MM.1S (cell line): ENCODE data around the gene ESF1.

Experiments used
- DNase-seq: peaks from one replicate; pipeline ENCODE4 v3.0.0-alpha.2; 2015
- H2AFZ ChIP-seq: fragments of 300-600 bp; sonication (generic); 2 replicates; pipeline ENCODE4 v1.6.0; 2016; ENCODE audit warnings: antibody characterized with exemption, low read length
- H3F3A ChIP-seq: fragments of 300-600 bp; sonication (generic); 2 replicates; pipeline ENCODE4 v1.6.1; 2016; ENCODE audit warnings: mild to moderate bottlenecking, antibody characterized with exemption, low read length, moderate library complexity, mixed read lengths; ENCODE audit not compliant: insufficient read depth
- H3K27ac ChIP-seq: fragments of 300-600 bp; sonication (generic); 2 replicates; pipeline ENCODE4 v1.5.1; 2016; ENCODE audit warnings: mild to moderate bottlenecking, low read length
- H3K27me3 ChIP-seq: fragments of 300-600 bp; sonication (generic); replicated peaks from 2 replicates; pipeline ENCODE4 v1.6.0; 2016; ENCODE audit warnings: low read length; ENCODE audit not compliant: insufficient read depth
- H3K36me3 ChIP-seq: fragments of 300-600 bp; sonication (generic); replicated peaks from 2 replicates; pipeline ENCODE4 v1.6.1; 2016; ENCODE audit warnings: mild to moderate bottlenecking, low read length, mixed read lengths; ENCODE audit not compliant: insufficient read depth
- H3K4me1 ChIP-seq: fragments of 300-600 bp; sonication (generic); 2 replicates; pipeline ENCODE4 v1.6.1; 2016; ENCODE audit warnings: low read length, mixed read lengths
- H3K4me2 ChIP-seq: fragments of 300-600 bp; sonication (generic); 2 replicates; pipeline ENCODE4 v1.6.0; 2016; ENCODE audit warnings: low read depth, low read length
- H3K4me3 ChIP-seq: fragments of 300-600 bp; sonication (generic); 2 replicates; pipeline ENCODE4 v1.5.1; 2016; ENCODE audit warnings: low read length, mixed read lengths
- H3K79me2 ChIP-seq: fragments of 300-600 bp; sonication (generic); 2 replicates; pipeline ENCODE4 v1.6.1; 2016; ENCODE audit warnings: mixed run types, low read length, mixed read lengths
- H3K9ac ChIP-seq: fragments of 300-600 bp; sonication (generic); 2 replicates; pipeline ENCODE4 v1.6.1; 2016; ENCODE audit warnings: low read length, mixed read lengths
- H3K9me2 ChIP-seq: fragments of 300-600 bp; sonication (generic); replicated peaks from 2 replicates; pipeline ENCODE4 v1.6.1; 2016; ENCODE audit warnings: mild to moderate bottlenecking, low read length, mixed read lengths; ENCODE audit not compliant: insufficient read depth
- H3K9me3 ChIP-seq: fragments of 300-600 bp; sonication (generic); replicated peaks from 2 replicates; pipeline ENCODE4 v1.6.1; 2016; ENCODE audit warnings: mild to moderate bottlenecking, low read length, mixed read lengths; ENCODE audit not compliant: insufficient read depth
- H4K20me1 ChIP-seq: fragments of 300-600 bp; sonication (generic); 2 replicates; pipeline ENCODE4 v1.6.1; 2016; ENCODE audit warnings: mild to moderate bottlenecking, low read length, moderate library complexity, mixed read lengths; ENCODE audit not compliant: insufficient read depth
- EZH2 ChIP-seq: fragments of 300-600 bp; sonication (generic); optimal IDR thresholded peaks from 2 replicates; pipeline ENCODE3; 2017; ENCODE audit warnings: low read depth, mild to moderate bottlenecking, antibody characterized with exemption, low read length, mixed read lengths
- EZH2phosphoT487 ChIP-seq: fragments of 300-600 bp; sonication (generic); IDR thresholded peaks from 2 replicates; pipeline ENCODE4 v1.6.1; 2018; ENCODE audit warnings: antibody characterized with exemption, low read length
- TF ChIP-seq, protein P1 (sequence below): fragments of 300-600 bp; sonication (generic); IDR thresholded peaks from 2 replicates; pipeline ENCODE4 v1.5.1; 2016; ENCODE audit warnings: antibody characterized with exemption, low read length, mixed read lengths

ESF1 gene

DNA sequence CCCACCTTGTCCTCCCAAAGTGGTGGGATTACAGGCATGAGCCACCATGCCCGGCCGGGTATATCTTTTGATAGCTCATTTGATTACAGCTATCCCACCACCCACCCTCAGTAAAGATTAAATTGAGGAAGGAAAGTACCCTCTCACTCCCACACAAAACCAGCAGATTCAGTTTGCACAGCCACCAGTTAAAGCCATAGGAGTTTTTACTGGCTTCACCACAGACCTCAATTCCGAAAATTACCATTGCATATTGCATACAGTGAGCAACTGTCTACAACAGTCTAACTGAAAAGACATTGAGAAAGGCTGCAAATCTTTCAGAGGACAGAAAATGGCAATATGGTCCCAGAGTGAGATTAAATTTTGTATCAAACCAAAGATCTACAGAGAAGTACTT lies 34.9 kb downstream of the ESF1 start:
- H3K27me3 ChIP-seq = no peaks in the 10 kb centered on the region
- H3K4me3 ChIP-seq = no peak overlapping the region
- no peak overlapping the region for H3K4me2 ChIP-seq
- no peaks in the 10 kb centered on the region for H3K9me2 ChIP-seq
- no peaks in the 10 kb centered on the region for H3K4me1 ChIP-seq
- H3K9ac ChIP-seq = no peak overlapping the region
- no peaks in the 10 kb centered on the region for H4K20me1 ChIP-seq
- no peaks in the 10 kb centered on the region for H3K36me3 ChIP-seq
- no peaks in the 10 kb centered on the region for H3F3A ChIP-seq
- H2AFZ ChIP-seq = no peak overlapping the region
- H3K79me2 ChIP-seq = no peaks in the 10 kb centered on the region
- no peak for DNase-seq
- TF ChIP-seq EZH2 = no peak
- H3K27ac ChIP-seq = no peak overlapping the region
- H3K9me3 ChIP-seq = no peaks in the 10 kb centered on the region

DNA sequence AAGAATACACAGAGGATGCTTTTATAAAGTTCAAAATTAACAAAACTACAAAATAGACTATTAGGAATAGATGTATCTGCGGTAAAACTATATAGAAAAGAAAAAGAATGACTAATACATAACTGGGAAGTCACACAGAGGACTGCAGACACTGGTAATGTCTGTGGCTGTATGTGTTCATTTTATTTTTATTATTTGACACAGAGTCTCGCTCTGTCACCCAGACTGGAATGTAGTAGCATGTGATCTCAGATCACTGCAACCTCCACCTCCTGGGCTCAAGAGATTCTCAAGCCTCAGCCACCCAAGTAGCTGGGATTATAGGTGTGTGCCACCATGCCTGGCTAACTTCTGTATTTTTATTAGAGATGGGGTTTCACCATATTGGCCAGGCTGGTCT lies 38.9 kb downstream of the ESF1 start:
- Histone ChIP-seq H3K27me3 (no peaks in the 10 kb centered on the region), H3K4me3 (no peak overlapping the region), H4K20me1 (no peaks in the 10 kb centered on the region), H3K4me2 (no peak overlapping the region), H3K9ac (no peak overlapping the region), H3F3A (no peaks in the 10 kb centered on the region), H3K9me3 (no peaks in the 10 kb centered on the region), H3K4me1 (no peaks in the 10 kb centered on the region), H3K27ac (no peak overlapping the region), H3K79me2 (no peaks in the 10 kb centered on the region), H3K36me3 (no peaks in the 10 kb centered on the region), H2AFZ (no peak overlapping the region), H3K9me2 (no peaks in the 10 kb centered on the region)
- TF ChIP-seq EZH2phosphoT487 = no peak
- DNase-seq = no peak

DNA sequence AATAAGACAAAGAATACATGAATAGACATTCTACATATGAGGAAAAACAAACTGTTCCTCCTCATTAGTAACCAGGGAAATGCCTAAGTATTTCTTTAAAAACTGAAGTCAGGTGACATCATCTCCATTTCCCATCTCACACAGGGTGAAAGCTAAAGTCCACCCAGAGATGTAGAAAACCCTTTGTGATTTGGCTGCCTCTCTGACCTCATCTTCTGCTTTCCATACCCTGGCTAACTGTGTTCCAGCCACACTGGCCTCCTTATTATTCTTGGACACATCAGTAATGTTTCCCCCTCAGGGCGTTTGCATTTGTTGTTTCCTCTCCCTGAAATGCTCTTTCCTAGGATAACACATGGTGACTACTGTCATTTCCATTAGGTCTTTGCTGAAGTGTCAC lies 40.4 kb downstream of the ESF1 start:
- Histone ChIP-seq H3K9me3 (no peaks in the 10 kb centered on the region), H3K9ac (no peak overlapping the region), H3K4me2 (no peak overlapping the region), H3K4me1 (no peaks in the 10 kb centered on the region), H3K79me2 (no peaks in the 10 kb centered on the region), H3K27ac (no peak overlapping the region), H2AFZ (no peak overlapping the region), H3K4me3 (no peak overlapping the region), H4K20me1 (no peaks in the 10 kb centered on the region), H3K27me3 (no peaks in the 10 kb centered on the region), H3F3A (no peaks in the 10 kb centered on the region), H3K9me2 (no peaks in the 10 kb centered on the region), H3K36me3 (no peaks in the 10 kb centered on the region)
- DNase-seq = no peak
- TF ChIP-seq EZH2 (no peak), EZH2phosphoT487 (no peak)
- TF ChIP-seq, protein P1, sequence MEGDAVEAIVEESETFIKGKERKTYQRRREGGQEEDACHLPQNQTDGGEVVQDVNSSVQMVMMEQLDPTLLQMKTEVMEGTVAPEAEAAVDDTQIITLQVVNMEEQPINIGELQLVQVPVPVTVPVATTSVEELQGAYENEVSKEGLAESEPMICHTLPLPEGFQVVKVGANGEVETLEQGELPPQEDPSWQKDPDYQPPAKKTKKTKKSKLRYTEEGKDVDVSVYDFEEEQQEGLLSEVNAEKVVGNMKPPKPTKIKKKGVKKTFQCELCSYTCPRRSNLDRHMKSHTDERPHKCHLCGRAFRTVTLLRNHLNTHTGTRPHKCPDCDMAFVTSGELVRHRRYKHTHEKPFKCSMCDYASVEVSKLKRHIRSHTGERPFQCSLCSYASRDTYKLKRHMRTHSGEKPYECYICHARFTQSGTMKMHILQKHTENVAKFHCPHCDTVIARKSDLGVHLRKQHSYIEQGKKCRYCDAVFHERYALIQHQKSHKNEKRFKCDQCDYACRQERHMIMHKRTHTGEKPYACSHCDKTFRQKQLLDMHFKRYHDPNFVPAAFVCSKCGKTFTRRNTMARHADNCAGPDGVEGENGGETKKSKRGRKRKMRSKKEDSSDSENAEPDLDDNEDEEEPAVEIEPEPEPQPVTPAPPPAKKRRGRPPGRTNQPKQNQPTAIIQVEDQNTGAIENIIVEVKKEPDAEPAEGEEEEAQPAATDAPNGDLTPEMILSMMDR = no peak

DNA sequence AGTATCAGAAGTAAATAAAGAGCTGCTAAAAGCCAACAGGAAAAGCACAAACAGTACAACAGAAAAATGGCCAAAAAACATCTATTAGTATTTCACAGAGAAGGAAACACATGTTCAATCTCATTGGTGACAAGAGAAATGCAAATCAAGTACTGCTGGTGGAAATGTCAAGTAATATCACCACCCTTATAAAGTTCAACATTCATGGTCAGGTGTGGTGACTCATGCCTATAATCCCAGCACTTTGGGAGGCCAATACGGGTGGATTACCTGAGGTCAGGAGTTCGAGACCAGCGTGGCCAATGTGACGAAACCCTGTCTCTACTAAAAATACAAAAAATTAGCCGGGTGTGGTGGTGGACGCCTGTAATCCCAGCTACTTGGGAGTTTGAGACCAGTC lies 42.8 kb downstream of the ESF1 start:
- no peaks in the 10 kb centered on the region for H3K27me3 ChIP-seq
- H3K36me3 ChIP-seq = no peaks in the 10 kb centered on the region
- TF ChIP-seq, protein P1 = no peak
- TF ChIP-seq EZH2 (no peak), EZH2phosphoT487 (no peak)
- H3F3A ChIP-seq = no peaks in the 10 kb centered on the region
- no peak overlapping the region for H3K4me2 ChIP-seq
- H4K20me1 ChIP-seq = no peaks in the 10 kb centered on the region
- no peak for DNase-seq
- no peak overlapping the region for H3K27ac ChIP-seq
- H3K79me2 ChIP-seq = no peaks in the 10 kb centered on the region
- no peaks in the 10 kb centered on the region for H3K9me3 ChIP-seq
- H2AFZ ChIP-seq = no peak overlapping the region
- H3K4me1 ChIP-seq = no peaks in the 10 kb centered on the region
- H3K9me2 ChIP-seq = no peaks in the 10 kb centered on the region
- H3K4me3 ChIP-seq = no peak overlapping the region
- no peak overlapping the region for H3K9ac ChIP-seq
